IMR-90 (cell line): ENCODE measurements around the gene MAML2. TPM values are rescaled to one million over a fixed set of nuclear protein-coding genes. Genes with fewer than 3 reads are reported as not detected.

Experiments
- ATAC-seq: fragments of 200-7000 bp; cut with Tn5 transposase; 2 replicates; pipeline ENCODE4 v1.9.1; 2020; ENCODE audit warnings: low read depth, mild to moderate bottlenecking, moderate library complexity
- BruUV-seq: library from RNA; stranded (reverse); fragments of 400-500 nt; replicated peaks from 2 replicates; lab custom pipeline; 2021; lab: Mats Ljungman, UMichigan
- CTCF ChIA-PET: fragments of 300-600 bp; formaldehyde crosslinking; extraction: SDS; loops from one replicate; lab custom pipeline; 2021; ENCODE audit warnings: antibody characterized with exemption; lab: Yijun Ruan, JAX
- POLR2A ChIA-PET: fragments of 300-600 bp; sonication (Branson Sonifier 250); formaldehyde crosslinking; loops from one replicate; lab custom pipeline; 2022; ENCODE audit warnings: antibody characterized with exemption; ENCODE audit not compliant: unreplicated experiment; lab: Charles Lee
- DNase-seq: peaks from one replicate; pipeline ENCODE4 v3.0.0; 2013
- H2AFZ ChIP-seq: replicated peaks from 2 replicates; pipeline ENCODE3; 2013; ENCODE audit warnings: low read length, mild to moderate bottlenecking; ENCODE audit not compliant: poor library complexity
- H2AK5ac ChIP-seq: 2 replicates; pipeline ENCODE4 v1.6.1; 2013; ENCODE audit warnings: low read depth, low read length, inconsistent platforms
- H2AK9ac ChIP-seq: replicated peaks from 2 replicates; pipeline ENCODE3; 2013; ENCODE audit warnings: mild to moderate bottlenecking, low read depth, low read length, moderate library complexity; ENCODE audit not compliant: poor library complexity
- H2BK120ac ChIP-seq: 2 replicates; pipeline ENCODE4 v1.6.1; 2013; ENCODE audit warnings: low read depth, low read length, inconsistent platforms
- H2BK15ac ChIP-seq: 3 replicates; pipeline ENCODE4 v1.6.1; 2013; ENCODE audit warnings: low read depth, low read length, inconsistent platforms
- H2BK20ac ChIP-seq: 2 replicates; pipeline ENCODE4 v1.6.1; 2013; ENCODE audit warnings: low read depth, mild to moderate bottlenecking, inconsistent platforms, low read length, moderate library complexity
- H2BK5ac ChIP-seq: 2 replicates; pipeline ENCODE4 v1.6.1; 2013; ENCODE audit warnings: mild to moderate bottlenecking, low read depth, low read length, inconsistent platforms; ENCODE audit not compliant: poor library complexity, severe bottlenecking
- H3K14ac ChIP-seq: replicated peaks from 2 replicates; pipeline ENCODE4 v1.6.1; 2013; ENCODE audit warnings: low read depth, low read length, inconsistent platforms
- H3K18ac ChIP-seq: 2 replicates; pipeline ENCODE4 v1.6.1; 2013; ENCODE audit warnings: low read depth, low read length, control low read depth
- H3K23ac ChIP-seq: 2 replicates; pipeline ENCODE4 v1.6.1; 2013; ENCODE audit warnings: low read depth, low read length, inconsistent platforms
- H3K27ac ChIP-seq: 2 replicates; pipeline ENCODE4 v1.5.1; 2013; ENCODE audit warnings: mild to moderate bottlenecking, control low read depth, low read length; ENCODE audit not compliant: insufficient read depth
- H3K27me3 ChIP-seq: 2 replicates; pipeline ENCODE4 v1.6.1; 2013; ENCODE audit warnings: low read length; ENCODE audit not compliant: control insufficient read depth, insufficient read depth
- H3K36me3 ChIP-seq: 2 replicates; pipeline ENCODE4 v1.6.1; 2013; ENCODE audit warnings: low read length, mixed read lengths; ENCODE audit not compliant: control insufficient read depth, insufficient read depth
- H3K4ac ChIP-seq: 2 replicates; pipeline ENCODE4 v1.6.1; 2013; ENCODE audit warnings: low read depth, low read length, inconsistent platforms
- H3K4me1 ChIP-seq: 2 replicates; pipeline ENCODE4 v1.6.1; 2013; ENCODE audit warnings: low read length, mixed read lengths; ENCODE audit not compliant: control insufficient read depth, insufficient read depth
- H3K4me2 ChIP-seq: 2 replicates; pipeline ENCODE4 v1.6.1; 2013; ENCODE audit warnings: low read depth, mild to moderate bottlenecking, control low read depth, low read length, moderate library complexity
- H3K4me3 ChIP-seq: 2 replicates; pipeline ENCODE4 v1.5.1; 2013; ENCODE audit warnings: low read depth, mild to moderate bottlenecking, control low read depth, low read length, moderate library complexity; ENCODE audit not compliant: insufficient read depth
- H3K56ac ChIP-seq: 2 replicates; pipeline ENCODE4 v1.6.1; 2013; ENCODE audit warnings: low read length, inconsistent platforms; ENCODE audit not compliant: insufficient read depth; ENCODE audit errors: extremely low read depth
- H3K79me1 ChIP-seq, 2 experiments: 2 replicates each; pipeline ENCODE4 v1.6.1; 2013; ENCODE audit warnings: low read length in 2 of 2, inconsistent platforms in 1 of 2, low read depth in 1 of 2
- H3K9ac ChIP-seq: 2 replicates; pipeline ENCODE4 v1.6.1; 2013; ENCODE audit warnings: low read depth, low read length, control low read depth
- H3K9me1 ChIP-seq: 2 replicates; pipeline ENCODE4 v1.6.1; 2013; ENCODE audit warnings: low read length, inconsistent platforms; ENCODE audit not compliant: insufficient read depth
- H3K9me3 ChIP-seq: 2 replicates; pipeline ENCODE4 v1.6.1; 2013; ENCODE audit warnings: low read length; ENCODE audit not compliant: control insufficient read depth, insufficient read depth
- H4K20me1 ChIP-seq: 2 replicates; pipeline ENCODE4 v1.6.1; 2013; ENCODE audit warnings: low read length, inconsistent platforms; ENCODE audit not compliant: insufficient read depth
- H4K5ac ChIP-seq: 2 replicates; pipeline ENCODE4 v1.6.1; 2013; ENCODE audit warnings: mild to moderate bottlenecking, low read depth, low read length, control low read depth
- H4K8ac ChIP-seq, 2 experiments: 2 replicates each; pipeline ENCODE4 v1.6.1; 2013; ENCODE audit warnings: low read depth in 2 of 2, low read length in 2 of 2, control low read depth in 1 of 2, inconsistent platforms in 1 of 2
- H4K91ac ChIP-seq: 2 replicates; pipeline ENCODE4 v1.6.1; 2013; ENCODE audit warnings: low read depth, low read length, inconsistent platforms; ENCODE audit not compliant: insufficient read depth
- BHLHE40 ChIP-seq: fragments of 150-350 bp; IDR thresholded peaks from 2 replicates; pipeline ENCODE4 v1.6.1; 2016; ENCODE audit warnings: mild to moderate bottlenecking, low read depth, low read length
- CEBPB ChIP-seq: IDR thresholded peaks from 2 replicates; pipeline ENCODE4 v1.6.1; 2012; ENCODE audit warnings: low read depth, low read length, improper control_type of control experiment
- CHD1 ChIP-seq: IDR thresholded peaks from 2 replicates; pipeline ENCODE4 v1.6.1; 2012; ENCODE audit warnings: low read depth, low read length, improper control_type of control experiment
- FOS ChIP-seq: fragments of 150-350 bp; IDR thresholded peaks from 2 replicates; pipeline ENCODE4 v1.6.1; 2016; ENCODE audit warnings: low read depth, low read length
- MAFK ChIP-seq: IDR thresholded peaks from 2 replicates; pipeline ENCODE4 v1.6.1; 2012; ENCODE audit warnings: low read depth, low read length, improper control_type of control experiment
- MAZ ChIP-seq: IDR thresholded peaks from 2 replicates; pipeline ENCODE4 v1.6.1; 2012; ENCODE audit warnings: low read depth, mild to moderate bottlenecking, low read length, improper control_type of control experiment, moderate library complexity, borderline replicate concordance
- MXI1 ChIP-seq: IDR thresholded peaks from 2 replicates; pipeline ENCODE4 v1.6.1; 2012; ENCODE audit warnings: low read depth, mild to moderate bottlenecking, low read length, moderate library complexity, borderline replicate concordance
- NFE2L2 ChIP-seq: fragments of 150-350 bp; IDR thresholded peaks from 2 replicates; pipeline ENCODE4 v1.6.1; 2016; ENCODE audit warnings: low read depth, mild to moderate bottlenecking, low read length
- POLR2A ChIP-seq: IDR thresholded peaks from 2 replicates; pipeline ENCODE4 v1.6.1; 2012; ENCODE audit warnings: mild to moderate bottlenecking, low read depth, low read length
- RAD21 ChIP-seq: IDR thresholded peaks from 2 replicates; pipeline ENCODE4 v1.6.1; 2012; ENCODE audit warnings: low read length, improper control_type of control experiment
- RCOR1 ChIP-seq: IDR thresholded peaks from 2 replicates; pipeline ENCODE4 v1.6.1; 2012; ENCODE audit warnings: mild to moderate bottlenecking, low read length, improper control_type of control experiment; ENCODE audit not compliant: insufficient replicate concordance
- RFX5 ChIP-seq: IDR thresholded peaks from 2 replicates; pipeline ENCODE4 v1.8.0; 2012; ENCODE audit warnings: low read depth, mild to moderate bottlenecking, low read length, moderate library complexity
- SMC3 ChIP-seq: fragments of 150-350 bp; IDR thresholded peaks from 2 replicates; pipeline ENCODE4 v1.6.1; 2016; ENCODE audit warnings: low read depth, mild to moderate bottlenecking, antibody characterized with exemption, low read length, moderate library complexity
- WGBS, 2 experiments: methylation state at CpG; one replicate each; pipeline versions ENCODE4 v1.1.5 to v1.1.7; 2013; ENCODE audit warnings: missing lambda C conversion rate in 2 of 2; ENCODE audit not compliant: insufficient read length in 1 of 2; ENCODE audit errors: extremely low coverage in 2 of 2; 5-methylcytosine and 5-hydroxymethylcytosine counted together
- dilution Hi-C: fragments of 300-500 bp; cut with HindIII; formaldehyde crosslinking; loops from one replicate; pipeline ENCODE4 v1.14.3; 2018; ENCODE audit warnings: low sequenced_read_pairs; ENCODE audit not compliant: unreplicated experiment
- in situ Hi-C: fragments of 300-500 bp; cut with MboI; formaldehyde crosslinking; loops from 3 replicates; pipeline ENCODE4 v1.14.3; 2019; ENCODE audit warnings: low sequenced_read_pairs, inconsistent platforms, mixed read lengths
- intact Hi-C: fragments of 100-400 bp; cut with micrococcal nuclease; formaldehyde crosslinking; loops from 2 replicates; pipeline ENCODE4 v1.10.0; 2022
- polyA plus RNA-seq, 3 experiments: library from polyadenylated mRNA; depleted of rRNA; stranded (reverse); fragments of >200 nt; gene quantifications; 2 replicates each; pipeline ENCODE4 v1.2.3, GENCODE V29; 2012; ENCODE audit warnings: low replicate concordance in 1 of 3
- total RNA-seq: library from RNA; depleted of rRNA; stranded (reverse); fragments of >200 nt; gene quantifications from 2 replicates; pipeline ENCODE4 v1.2.3, GENCODE V29; 2012
- TF ChIP-seq, protein P1 (sequence below): fragments of 150-350 bp; IDR thresholded peaks from 2 replicates; pipeline ENCODE4 v1.6.1; 2017; ENCODE audit warnings: mild to moderate bottlenecking, antibody characterized with exemption, low read length, low read depth
- TF ChIP-seq, protein P2 (sequence below): fragments of 150-350 bp; IDR thresholded peaks from 2 replicates; pipeline ENCODE4 v1.6.1; 2016; ENCODE audit warnings: low read depth, mild to moderate bottlenecking, low read length, moderate library complexity, borderline replicate concordance
- TF ChIP-seq, protein P3 (sequence below): conservative IDR thresholded peaks from 2 replicates; pipeline ENCODE4 v1.5.1; 2012; ENCODE audit warnings: mild to moderate bottlenecking, low read depth, low read length, improper control_type of control experiment

The MAML2 gene
- total and polyA plus RNA-seq, 2 of the 4 experiments (the other 2 are of a cell fraction) = 15.0 to 19.5 TPM

- no peaks in the 10 kb centered on the region for H3K36me3 ChIP-seq
- H2BK120ac ChIP-seq = no peak overlapping the region
- H2AK5ac ChIP-seq = no peak overlapping the region
- no peak overlapping the region for H4K8ac ChIP-seq
- no peak overlapping the region for H3K23ac ChIP-seq
- in situ Hi-C loops (no loop called here), intact Hi-C loops (no loop called here), dilution Hi-C loops (no loop called here)
- H4K5ac ChIP-seq = no peak overlapping the region
- H3K79me1 ChIP-seq = no peaks in the 10 kb centered on the region
- no peak overlapping the region for H2AFZ ChIP-seq
- no peaks in the 10 kb centered on the region for H4K20me1 ChIP-seq
- H2BK15ac ChIP-seq = no peak overlapping the region
- BruUV-seq = no TSS peak
- no peak for ATAC-seq
- no peak overlapping the region for H3K9ac ChIP-seq
- POLR2A ChIA-PET = no interaction called here
- no peak overlapping the region for H4K91ac ChIP-seq
- peaks cover 9% of the 10 kb centered on the region for H3K9me3 ChIP-seq
- H3K56ac ChIP-seq = no peak overlapping the region
- H3K4me3 ChIP-seq = no peak overlapping the region
- no peaks in the 10 kb centered on the region for H3K4me1 ChIP-seq
- no peak for DNase-seq
- H2BK5ac ChIP-seq = no peak overlapping the region
- H3K27me3 ChIP-seq = no peaks in the 10 kb centered on the region
- H3K18ac ChIP-seq = no peak overlapping the region
- CTCF ChIA-PET = no interaction called here
- 47% methylated on average over 3 of the region's 4 CpGs; no CpG with 5 or more reads in 1 of the 2 experiments for WGBS, 2 experiments
- no peak overlapping the region for H3K14ac ChIP-seq
- TF ChIP-seq RAD21 = no peak
- TF ChIP-seq RFX5 = no peak
- no peak for TF ChIP-seq NFE2L2
- TF ChIP-seq MAFK = no peak
- no peak for TF ChIP-seq MAZ
- no peak for TF ChIP-seq FOS
- no peak for TF ChIP-seq RCOR1
- no peak for TF ChIP-seq BHLHE40
- no peak for TF ChIP-seq CEBPB
- TF ChIP-seq, protein P1, sequence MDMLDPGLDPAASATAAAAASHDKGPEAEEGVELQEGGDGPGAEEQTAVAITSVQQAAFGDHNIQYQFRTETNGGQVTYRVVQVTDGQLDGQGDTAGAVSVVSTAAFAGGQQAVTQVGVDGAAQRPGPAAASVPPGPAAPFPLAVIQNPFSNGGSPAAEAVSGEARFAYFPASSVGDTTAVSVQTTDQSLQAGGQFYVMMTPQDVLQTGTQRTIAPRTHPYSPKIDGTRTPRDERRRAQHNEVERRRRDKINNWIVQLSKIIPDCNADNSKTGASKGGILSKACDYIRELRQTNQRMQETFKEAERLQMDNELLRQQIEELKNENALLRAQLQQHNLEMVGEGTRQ = no peak
- TF ChIP-seq SMC3 = no peak
- TF ChIP-seq, protein P2, sequence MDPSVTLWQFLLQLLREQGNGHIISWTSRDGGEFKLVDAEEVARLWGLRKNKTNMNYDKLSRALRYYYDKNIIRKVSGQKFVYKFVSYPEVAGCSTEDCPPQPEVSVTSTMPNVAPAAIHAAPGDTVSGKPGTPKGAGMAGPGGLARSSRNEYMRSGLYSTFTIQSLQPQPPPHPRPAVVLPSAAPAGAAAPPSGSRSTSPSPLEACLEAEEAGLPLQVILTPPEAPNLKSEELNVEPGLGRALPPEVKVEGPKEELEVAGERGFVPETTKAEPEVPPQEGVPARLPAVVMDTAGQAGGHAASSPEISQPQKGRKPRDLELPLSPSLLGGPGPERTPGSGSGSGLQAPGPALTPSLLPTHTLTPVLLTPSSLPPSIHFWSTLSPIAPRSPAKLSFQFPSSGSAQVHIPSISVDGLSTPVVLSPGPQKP = no peak
- no peak for TF ChIP-seq POLR2A
- TF ChIP-seq, protein P3, sequence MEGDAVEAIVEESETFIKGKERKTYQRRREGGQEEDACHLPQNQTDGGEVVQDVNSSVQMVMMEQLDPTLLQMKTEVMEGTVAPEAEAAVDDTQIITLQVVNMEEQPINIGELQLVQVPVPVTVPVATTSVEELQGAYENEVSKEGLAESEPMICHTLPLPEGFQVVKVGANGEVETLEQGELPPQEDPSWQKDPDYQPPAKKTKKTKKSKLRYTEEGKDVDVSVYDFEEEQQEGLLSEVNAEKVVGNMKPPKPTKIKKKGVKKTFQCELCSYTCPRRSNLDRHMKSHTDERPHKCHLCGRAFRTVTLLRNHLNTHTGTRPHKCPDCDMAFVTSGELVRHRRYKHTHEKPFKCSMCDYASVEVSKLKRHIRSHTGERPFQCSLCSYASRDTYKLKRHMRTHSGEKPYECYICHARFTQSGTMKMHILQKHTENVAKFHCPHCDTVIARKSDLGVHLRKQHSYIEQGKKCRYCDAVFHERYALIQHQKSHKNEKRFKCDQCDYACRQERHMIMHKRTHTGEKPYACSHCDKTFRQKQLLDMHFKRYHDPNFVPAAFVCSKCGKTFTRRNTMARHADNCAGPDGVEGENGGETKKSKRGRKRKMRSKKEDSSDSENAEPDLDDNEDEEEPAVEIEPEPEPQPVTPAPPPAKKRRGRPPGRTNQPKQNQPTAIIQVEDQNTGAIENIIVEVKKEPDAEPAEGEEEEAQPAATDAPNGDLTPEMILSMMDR = no peak
- no peak for TF ChIP-seq CHD1
- no peak for TF ChIP-seq MXI1
- H3K9me1 ChIP-seq = no peaks in the 10 kb centered on the region
- no peak overlapping the region for H2AK9ac ChIP-seq
- H3K4ac ChIP-seq = no peak overlapping the region
- H3K4me2 ChIP-seq = no peak overlapping the region
- H2BK20ac ChIP-seq = no peak overlapping the region
- no peak overlapping the region for H3K27ac ChIP-seq
These were observed 398.4 kb downstream of the MAML2 start for GRCh38 chr11:95944623-95945022.
